Transverse colon (tissue), 4 donors: ENCODE results near the gene DNAH7. TPM values are rescaled to one million over a fixed set of nuclear protein-coding genes. Genes with fewer than 3 reads are reported as not detected.
A peak's percentile ranks its signal among the peaks of the same experiment; 100 is the strongest.

Experiments
- DNase-seq: peaks from one replicate; pipeline ENCODE4 v3.0.0-alpha.2; 2019
- H3K27ac ChIP-seq, 4 donors: fragments of 200-600 bp; sonication (generic); 2 replicates each; pipeline ENCODE4 v1.5.1; 2016 to 2018; ENCODE audit warnings: inconsistent platforms in 4 of 4
- H3K27me3 ChIP-seq: fragments of 200-600 bp; sonication (generic); 2 replicates; pipeline ENCODE4 v1.5.1; 2017; ENCODE audit warnings: inconsistent platforms
- H3K36me3 ChIP-seq, 4 donors: fragments of 200-600 bp; sonication (generic); 2 replicates each; pipeline ENCODE4 v1.5.1; 2017 to 2019; ENCODE audit warnings: inconsistent platforms in 4 of 4
- H3K4me1 ChIP-seq, 4 donors: fragments of 200-600 bp; sonication (generic); 2 replicates each; pipeline ENCODE4 v1.5.1; 2017 to 2020; ENCODE audit warnings: inconsistent platforms in 4 of 4
- H3K4me3 ChIP-seq, 4 donors: fragments of 200-600 bp; sonication (generic); 1 replicate in 1 of 4; 2 replicates in 3 of 4; pipeline versions ENCODE4 v1.5.1 to v1.6.1; 2017 to 2019; ENCODE audit warnings: inconsistent platforms in 4 of 4
- H3K9me3 ChIP-seq, 2 donors: fragments of 200-600 bp; sonication (generic); 2 replicates each; pipeline ENCODE4 v1.5.1; 2017 to 2019; ENCODE audit warnings: inconsistent platforms in 2 of 2
- CTCF ChIP-seq, 5 experiments: fragments of 200-600 bp in 3 of 5; fragments of 450-650 bp in 2 of 5; sonication (generic) in 3 of 5; IDR thresholded peaks; 1 replicate in 2 of 5; 2 replicates in 3 of 5; pipeline ENCODE4 v1.5.1; 2016 to 2017; ENCODE audit warnings: antibody characterized with exemption in 5 of 5, inconsistent platforms in 3 of 5, mild to moderate bottlenecking in 2 of 5, moderate library complexity in 1 of 5
- EP300 ChIP-seq: sonication (generic); formaldehyde crosslinking; IDR thresholded peaks from one replicate; pipeline ENCODE4 v1.6.1; 2017; ENCODE audit warnings: antibody characterized with exemption, low read depth
- POLR2A ChIP-seq: fragments of 450-650 bp; IDR thresholded peaks from one replicate; pipeline ENCODE4 v1.6.1; 2016; ENCODE audit warnings: antibody characterized with exemption, mild to moderate bottlenecking, moderate library complexity
- POLR2AphosphoS5 ChIP-seq, 3 donors: sonication (generic); formaldehyde crosslinking; IDR thresholded peaks; one replicate each; pipeline ENCODE4 v1.6.1; 2016; ENCODE audit warnings: antibody characterized with exemption in 3 of 3
- WGBS, 2 donors: methylation state at CpG; one replicate each; pipeline ENCODE4 v1.1.5; 2018; ENCODE audit warnings: low coverage in 1 of 2; 5-methylcytosine and 5-hydroxymethylcytosine counted together
- in situ Hi-C, 4 donors: fragments of 200-750 bp; cut with MboI; loops; one replicate each; pipeline versions ENCODE4 v1.15.0 to v1.15.1; 2017; ENCODE audit warnings: low sequenced_read_pairs in 3 of 4, low pct_ligation_motif_present in 1 of 4, low pct_unique_long_range_greater_than_20kb in 1 of 4
- intact Hi-C: fragments of 100-400 bp; cut with DNase I; formaldehyde crosslinking; loops from one replicate; pipeline ENCODE4 v1.15.1; 2023; ENCODE audit warnings: low total_unique reads
- total RNA-seq, 4 donors: library from RNA; depleted of rRNA; stranded (reverse); fragments of >200 nt; gene quantifications; one replicate each; pipeline ENCODE4 v1.1.0, GENCODE V29; 2016

DNAH7 gene
- total RNA-seq: 10 to 100 TPM in 2 of 4 donors, 1 to 10 TPM in 2; 1.8 to 56.9 (median 8.1) TPM

GRCh38 chr2:196068271-196069209 is at the start of gene DNAH7:
Gene DNAH7, minus strand, starts transcription at chr2:196068837. Its CDS starts 126 bp downstream, at chr2:196068711.
- H3K36me3 ChIP-seq: no peaks in the 10 kb centered on the region
- peak within 1 kb of the TSS; percentile 75 to 86 (median 80) for H3K27ac ChIP-seq
- H3K27me3 ChIP-seq: no peaks in the 10 kb centered on the region
- in situ Hi-C loops: loop anchor here (25.0 kb wide), 1 partner anchor 406 kb away; the partner anchor contains the start of gene SLC39A10 (in 4 of the 4)
- intact Hi-C loops: no loop called here
- peak; percentile 92 for DNase-seq
- peak within 1 kb of the TSS; percentile 59 to 92 (median 70) for H3K4me3 ChIP-seq
- peaks cover 0 to 25% (median 6%) of the 10 kb centered on the region in 4 donors for H3K4me1 ChIP-seq
- TF ChIP-seq POLR2A (peak; percentile 59), POLR2AphosphoS5 (IDR thresholded peaks at IDR 0.05) (peak in 2 of 3 donors; percentile 37 to 60), EP300 (no peak), CTCF (IDR thresholded peaks at IDR 0.05) (peak; percentile 71 to 87 (median 80))
- H3K9me3 ChIP-seq: no peaks in the 10 kb centered on the region
- WGBS, 2 donors: 2 to 11% methylated on average over 6 to 52 of the region's 53 CpGs

GRCh38 chr2:196117214-196117705 is 48.6 kb upstream of the DNAH7 start:
- H3K27me3 ChIP-seq: no peaks in the 10 kb centered on the region
- H3K36me3 ChIP-seq: no peaks in the 10 kb centered on the region
- H3K9me3 ChIP-seq: no peaks in the 10 kb centered on the region
- TF ChIP-seq POLR2AphosphoS5 (IDR thresholded peaks at IDR 0.05) (no peak), CTCF (IDR thresholded peaks at IDR 0.05) (no peak), EP300 (no peak), POLR2A (no peak)
- H3K4me1 ChIP-seq: peaks cover 0 to 3% (median 0%) of the 10 kb centered on the region in 4 donors
- 87 to 91% methylated on average over 4 of the region's 4 CpGs for WGBS, 2 donors
- intact Hi-C loops: no loop called here
- no peak for DNase-seq
- H3K27ac ChIP-seq: no peak overlapping the region
- in situ Hi-C loops: loop anchor here in 1 of 4 donors (25.0 kb wide), 1 partner anchor 345 kb away; no protein-coding TSS in a partner anchor
- no peak overlapping the region for H3K4me3 ChIP-seq

- DNase-seq: no peak
- no peak for TF ChIP-seq EP300
- no peak for TF ChIP-seq POLR2AphosphoS5 (IDR thresholded peaks at IDR 0.05)
- TF ChIP-seq POLR2A: no peak
- TF ChIP-seq CTCF (IDR thresholded peaks at IDR 0.05): no peak
- peaks cover 0 to 3% (median 0%) of the 10 kb centered on the region in 4 donors for H3K4me1 ChIP-seq
- no peak overlapping the region for H3K4me3 ChIP-seq
- intact Hi-C loops (no loop called here), in situ Hi-C loops (loop anchor here in 1 of 4 donors (25.0 kb wide), 1 partner anchor 349 kb away; no protein-coding TSS in a partner anchor)
- no peaks in the 10 kb centered on the region for H3K36me3 ChIP-seq
- no peaks in the 10 kb centered on the region for H3K9me3 ChIP-seq
- no peak overlapping the region for H3K27ac ChIP-seq
- no peaks in the 10 kb centered on the region for H3K27me3 ChIP-seq
- 64 to 68% methylated on average over 7 of the region's 7 CpGs for WGBS, 2 donors
Observed at GRCh38 chr2:196113061-196113974, 44.7 kb upstream of the DNAH7 start.
